ENCODE results near the gene HEPHL1.

DNA sequence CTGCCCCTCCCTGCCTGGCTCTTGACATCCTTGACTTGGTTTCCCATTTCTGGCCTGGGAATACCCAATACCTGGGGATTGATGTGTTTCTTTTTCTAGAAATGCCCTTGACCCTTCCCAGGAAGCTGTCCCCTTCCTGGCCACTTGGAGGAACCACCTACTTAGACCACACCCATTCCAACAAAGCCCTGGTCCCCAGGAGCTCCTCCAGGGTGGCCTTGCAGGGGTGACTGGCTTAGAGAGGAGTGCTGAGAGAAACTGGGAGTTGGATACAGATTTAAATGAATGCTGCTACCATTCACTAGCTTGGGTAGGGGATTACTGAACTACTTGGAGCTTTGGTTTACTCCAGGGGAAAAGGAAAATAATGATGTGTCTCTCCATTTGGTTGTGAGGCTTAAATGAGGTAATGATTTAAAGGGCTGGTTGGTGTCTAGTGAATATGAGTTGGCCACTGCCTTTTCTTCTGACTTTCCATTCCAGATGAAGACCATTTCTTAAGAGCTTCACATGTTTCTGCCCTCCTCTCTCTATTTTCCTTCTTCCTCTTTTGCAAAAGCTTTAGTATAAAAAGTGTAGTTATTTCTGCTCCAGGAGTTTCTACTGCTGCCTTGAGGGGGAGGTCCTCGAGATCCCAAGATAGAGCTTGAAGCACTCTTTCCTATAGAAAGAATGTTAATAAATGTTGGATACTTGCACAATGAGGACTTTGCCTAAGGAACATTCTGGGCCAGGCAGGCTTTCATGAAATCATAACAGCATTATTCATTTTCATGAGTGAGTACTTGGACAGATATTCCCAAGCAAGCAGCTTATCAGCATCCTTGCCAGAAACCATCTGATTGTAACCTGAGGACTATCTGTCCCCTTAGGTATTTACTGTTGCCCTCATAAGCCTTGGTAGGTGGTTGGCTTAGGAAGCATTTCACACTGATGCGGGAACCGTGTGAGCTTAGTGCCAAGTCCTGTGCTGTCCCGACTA is 129.8 kb downstream of the HEPHL1 start:
- no peak for TF ChIP-seq EZH2 (IDR thresholded peaks at IDR 0.05; ENCODE audit: insufficient read depth, low read length)
- TF ChIP-seq CTCF (IDR thresholded peaks at IDR 0.05; ENCODE audit: insufficient read depth, low read depth, low read length), result no peak
